Motor neuron (in vitro differentiated cells): ENCODE results near the gene ANGPTL5. TPM values are rescaled to one million over a fixed set of nuclear protein-coding genes. Genes with fewer than 3 reads are reported as not detected.

ENCODE experiments used
- ATAC-seq, 8 experiments: fragments of 200-7000 bp; cut with Tn5 transposase; replicated peaks in 6 of 8; 2 replicates each; pipeline ENCODE4 v1.8.0; 2021; ENCODE audit warnings: mild to moderate bottlenecking in 8 of 8, moderate library complexity in 8 of 8
- H3K27ac ChIP-seq, 2 donors: fragments of 250-450 bp; sonication (Bioruptor Pico); 2 replicates each; pipeline ENCODE4 v1.9.0; 2021; ENCODE audit warnings: antibody characterized with exemption in 2 of 2, mild to moderate bottlenecking in 2 of 2, moderate library complexity in 1 of 2
- H3K4me1 ChIP-seq, 2 donors: fragments of 250-450 bp; sonication (Bioruptor Pico); replicated peaks in 1 of 2; 2 replicates each; pipeline ENCODE4 v1.6.1; 2021; ENCODE audit warnings: antibody characterized with exemption in 2 of 2, mild to moderate bottlenecking in 2 of 2, moderate library complexity in 1 of 2
- H3K4me3 ChIP-seq, 5 donors: fragments of 250-450 bp; sonication (Bioruptor Pico); 2 replicates each; pipeline ENCODE4 v1.9.0; 2021; ENCODE audit warnings: antibody characterized with exemption in 5 of 5, mild to moderate bottlenecking in 5 of 5, moderate library complexity in 4 of 5
- WGBS, 10 experiments: fragments of 450-650 bp; shearing (Covaris generic); methylation state at CpG; one replicate each; pipeline ENCODE4 v1.0.0; 2022; 5-methylcytosine and 5-hydroxymethylcytosine counted together
- in situ Hi-C, 9 experiments: fragments of 400-800 bp; cut with MboI; loops; one replicate each; pipeline ENCODE4 v1.15.0; 2021; ENCODE audit warnings: low sequenced_read_pairs in 9 of 9, low pct_unique_long_range_greater_than_20kb in 2 of 9; ENCODE audit not compliant: unreplicated experiment in 9 of 9
- total RNA-seq, 8 experiments: library from RNA; unstranded; fragments of 300-600 nt; gene quantifications; 2 replicates each; pipeline versions ENCODE4 v1.2.3 to v1.2.4, GENCODE V29; 2022

The ANGPTL5 gene
- total RNA-seq, 8 experiments from 2014 or later = 0.10 to 1.7 TPM; not detected in 6

DNA sequence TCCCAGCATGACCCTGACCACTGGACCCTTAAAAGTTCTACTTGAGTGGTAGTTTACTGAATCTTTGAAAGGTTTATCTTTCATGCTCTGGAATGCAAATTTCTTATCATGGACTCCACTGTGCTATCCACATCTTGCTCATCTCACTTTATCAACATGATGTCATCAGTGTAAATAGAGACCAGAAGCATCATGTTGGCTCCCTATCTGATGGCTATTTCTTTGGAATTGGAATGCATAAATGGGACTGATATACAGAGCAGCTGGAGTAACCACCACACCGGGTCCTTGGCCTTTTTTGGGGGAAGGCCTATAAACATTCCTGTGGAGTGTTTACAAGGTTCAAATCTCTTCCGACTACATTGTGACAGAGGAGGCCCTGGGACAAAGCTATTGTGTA, 75.6 kb downstream of the ANGPTL5 start:
- Histone ChIP-seq H3K4me1 (no peaks in the 10 kb centered on the region), H3K4me3 (no peak overlapping the region), H3K27ac (no peak overlapping the region)
- WGBS, 10 experiments = 41 to 100% (median 67%) methylated on average over 1 to 2 of the region's 2 CpGs; no CpG with 5 or more reads in 5 of the 10 experiments
- ATAC-seq = no peak
- in situ Hi-C loops = loop anchor here in 4 of 9 experiments (10.0 to 25.0 kb wide), 4 partner anchors 253 to 386 kb away; partner anchors contain the start of gene TRPC6 (in 1 of the 4)

Other genes with a start within 250 kb of the ANGPTL5 start
- gene CEP126, start 1.5 kb downstream of the ANGPTL5 start, total RNA-seq = 10 to 100 TPM in 1 of 8 experiments, 1 to 10 TPM in 7; 2.0 to 17.4 (median 4.4) TPM
- 1 to 10 TPM in 7 of 8 experiments, under 1 TPM in 1; 0.35 to 9.7 (median 7.2) TPM for gene CFAP300, start 130.9 kb upstream of the ANGPTL5 start, total RNA-seq
- 10 to 100 TPM; 13.4 to 83.0 (median 43.5) TPM for gene YAP1, start 193.9 kb upstream of the ANGPTL5 start, total RNA-seq